Stimulated activated CD4-positive, alpha-beta T cell treated with anti-CD3 and anti-CD28 coated beads, Interleukin-4, amount 100 ng/mL, for 24 hours (primary cell): ENCODE results near the gene PLPPR3.

Source experiments
- DNase-seq: peaks from one replicate; pipeline ENCODE4 v3.0.0-alpha.2; 2020

Gene PLPPR3

DNA sequence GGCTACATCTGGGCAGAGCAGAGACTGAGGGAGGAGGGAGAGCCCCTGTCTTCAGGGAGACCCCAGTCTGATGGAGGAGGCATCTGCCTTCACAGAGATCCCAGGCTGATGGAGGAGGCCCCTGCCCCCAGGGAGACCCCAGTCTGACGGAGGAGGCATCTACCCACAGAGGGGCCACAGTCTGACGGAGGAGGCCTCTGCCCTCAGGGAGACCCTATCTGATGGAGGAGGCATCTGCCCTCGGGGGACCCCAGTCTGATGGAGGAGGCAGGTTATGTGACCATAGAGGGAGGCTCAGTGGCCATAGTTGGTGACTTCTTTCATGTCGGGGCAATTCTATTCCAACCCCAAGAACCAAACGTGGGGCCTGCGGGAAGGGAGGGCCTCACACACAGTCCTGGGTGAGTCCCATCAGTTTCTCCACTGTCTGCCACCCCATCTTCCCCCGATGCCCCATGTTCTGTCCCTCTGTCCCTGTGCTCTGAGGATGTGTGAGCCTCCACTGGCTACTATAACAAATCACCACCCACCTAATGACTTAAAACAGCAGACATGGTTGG, 56.5 kb downstream of the PLPPR3 start:
- no peak for DNase-seq

DNA sequence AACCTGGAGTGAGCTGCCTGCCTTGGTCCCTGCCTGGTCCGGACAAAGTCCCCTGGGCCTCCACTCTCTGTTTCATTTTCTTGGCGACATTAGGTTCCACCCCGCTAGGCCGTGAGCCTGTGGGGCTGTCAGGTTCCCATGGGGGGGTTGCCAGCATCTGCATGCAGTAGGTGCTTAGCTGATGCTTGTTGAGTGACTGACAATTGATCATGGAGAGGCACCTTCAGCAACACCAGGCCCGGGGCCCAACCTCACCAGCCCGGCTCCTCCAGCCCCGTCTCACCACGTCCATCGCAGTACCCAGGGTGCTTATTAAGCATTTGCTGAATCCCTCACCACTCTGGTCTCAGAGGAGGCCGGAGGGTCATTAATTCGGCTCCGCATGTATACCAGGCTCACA, 57.5 kb downstream of the PLPPR3 start:
- DNase-seq: no peak

DNA sequence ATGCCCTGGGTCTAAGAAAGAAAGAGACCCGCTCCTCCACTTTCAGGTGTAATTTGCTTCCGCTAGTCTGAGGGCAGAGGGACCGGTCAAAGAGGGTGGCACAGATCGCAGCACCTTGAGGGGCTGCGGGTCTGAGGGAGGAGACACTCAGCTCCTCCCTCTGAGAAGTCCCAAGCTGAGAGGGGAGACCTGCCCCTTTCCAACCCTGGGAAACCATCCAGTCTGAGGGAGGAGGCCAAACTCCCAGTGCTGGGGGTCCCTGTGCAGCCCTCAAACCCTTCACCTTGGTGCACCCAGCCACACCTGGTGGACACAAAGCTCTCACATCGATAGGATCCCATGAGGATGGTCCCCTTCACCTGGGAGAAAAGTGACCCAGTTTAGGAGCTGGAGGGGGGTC, 57.9 kb downstream of the PLPPR3 start:
- no peak for DNase-seq

DNA sequence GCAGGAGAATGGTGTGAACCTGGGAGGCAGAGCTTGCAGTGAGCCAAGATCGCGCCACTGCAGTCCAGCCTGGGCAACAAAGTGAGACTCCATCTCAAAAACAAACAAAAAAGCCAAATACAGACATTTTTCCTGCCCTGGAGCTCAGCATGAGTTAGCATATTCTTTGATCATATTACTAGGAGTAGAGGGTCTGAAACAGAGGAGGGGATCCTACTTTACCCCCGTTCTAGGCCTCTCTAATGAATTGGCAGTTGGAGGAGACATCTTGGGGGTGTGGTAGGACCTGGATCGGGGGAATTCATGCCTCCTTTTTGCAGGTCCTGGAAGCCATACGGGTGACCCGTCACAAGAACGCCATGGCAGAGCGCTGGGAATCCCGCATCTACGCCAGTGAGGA, 58.6 kb downstream of the PLPPR3 start:
- DNase-seq: no peak
